MM.1S (cell line): ENCODE data around the gene TMTC1.

Source experiments
- DNase-seq: peaks from one replicate; pipeline ENCODE4 v3.0.0-alpha.2; 2015
- H2AFZ ChIP-seq: fragments of 300-600 bp; sonication (generic); 2 replicates; pipeline ENCODE4 v1.6.0; 2016; ENCODE audit warnings: antibody characterized with exemption, low read length
- H3F3A ChIP-seq: fragments of 300-600 bp; sonication (generic); 2 replicates; pipeline ENCODE4 v1.6.1; 2016; ENCODE audit warnings: mild to moderate bottlenecking, antibody characterized with exemption, low read length, moderate library complexity, mixed read lengths; ENCODE audit not compliant: insufficient read depth
- H3K27ac ChIP-seq: fragments of 300-600 bp; sonication (generic); 2 replicates; pipeline ENCODE4 v1.5.1; 2016; ENCODE audit warnings: mild to moderate bottlenecking, low read length
- H3K27me3 ChIP-seq: fragments of 300-600 bp; sonication (generic); replicated peaks from 2 replicates; pipeline ENCODE4 v1.6.0; 2016; ENCODE audit warnings: low read length; ENCODE audit not compliant: insufficient read depth
- H3K36me3 ChIP-seq: fragments of 300-600 bp; sonication (generic); replicated peaks from 2 replicates; pipeline ENCODE4 v1.6.1; 2016; ENCODE audit warnings: mild to moderate bottlenecking, low read length, mixed read lengths; ENCODE audit not compliant: insufficient read depth
- H3K4me1 ChIP-seq: fragments of 300-600 bp; sonication (generic); 2 replicates; pipeline ENCODE4 v1.6.1; 2016; ENCODE audit warnings: low read length, mixed read lengths
- H3K4me2 ChIP-seq: fragments of 300-600 bp; sonication (generic); 2 replicates; pipeline ENCODE4 v1.6.0; 2016; ENCODE audit warnings: low read depth, low read length
- H3K4me3 ChIP-seq: fragments of 300-600 bp; sonication (generic); 2 replicates; pipeline ENCODE4 v1.5.1; 2016; ENCODE audit warnings: low read length, mixed read lengths
- H3K79me2 ChIP-seq: fragments of 300-600 bp; sonication (generic); 2 replicates; pipeline ENCODE4 v1.6.1; 2016; ENCODE audit warnings: mixed run types, low read length, mixed read lengths
- H3K9ac ChIP-seq: fragments of 300-600 bp; sonication (generic); 2 replicates; pipeline ENCODE4 v1.6.1; 2016; ENCODE audit warnings: low read length, mixed read lengths
- H3K9me2 ChIP-seq: fragments of 300-600 bp; sonication (generic); replicated peaks from 2 replicates; pipeline ENCODE4 v1.6.1; 2016; ENCODE audit warnings: mild to moderate bottlenecking, low read length, mixed read lengths; ENCODE audit not compliant: insufficient read depth
- H3K9me3 ChIP-seq: fragments of 300-600 bp; sonication (generic); replicated peaks from 2 replicates; pipeline ENCODE4 v1.6.1; 2016; ENCODE audit warnings: mild to moderate bottlenecking, low read length, mixed read lengths; ENCODE audit not compliant: insufficient read depth
- H4K20me1 ChIP-seq: fragments of 300-600 bp; sonication (generic); 2 replicates; pipeline ENCODE4 v1.6.1; 2016; ENCODE audit warnings: mild to moderate bottlenecking, low read length, moderate library complexity, mixed read lengths; ENCODE audit not compliant: insufficient read depth
- CTCF ChIP-seq: fragments of 300-600 bp; sonication (generic); IDR thresholded peaks from 2 replicates; pipeline ENCODE4 v1.5.1; 2016; ENCODE audit warnings: antibody characterized with exemption, low read length, mixed read lengths
- EZH2 ChIP-seq: fragments of 300-600 bp; sonication (generic); optimal IDR thresholded peaks from 2 replicates; pipeline ENCODE3; 2017; ENCODE audit warnings: low read depth, mild to moderate bottlenecking, antibody characterized with exemption, low read length, mixed read lengths
- EZH2phosphoT487 ChIP-seq: fragments of 300-600 bp; sonication (generic); IDR thresholded peaks from 2 replicates; pipeline ENCODE4 v1.6.1; 2018; ENCODE audit warnings: antibody characterized with exemption, low read length

The TMTC1 gene

GRCh38 chr12:29533815-29534489, 249.8 kb downstream of the TMTC1 start:
- no peaks in the 10 kb centered on the region for H3F3A ChIP-seq
- no peaks in the 10 kb centered on the region for H3K9me2 ChIP-seq
- H4K20me1 ChIP-seq, result no peaks in the 10 kb centered on the region
- no peaks in the 10 kb centered on the region for H3K9me3 ChIP-seq
- H3K27ac ChIP-seq, result no peak overlapping the region
- no peak overlapping the region for H2AFZ ChIP-seq
- H3K4me3 ChIP-seq, result no peak overlapping the region
- H3K79me2 ChIP-seq, result no peaks in the 10 kb centered on the region
- no peak overlapping the region for H3K9ac ChIP-seq
- peaks cover 6% of the 10 kb centered on the region for H3K4me1 ChIP-seq
- H3K27me3 ChIP-seq, result no peaks in the 10 kb centered on the region
- TF ChIP-seq EZH2phosphoT487 (no peak), EZH2 (no peak), CTCF (no peak)
- H3K36me3 ChIP-seq, result no peaks in the 10 kb centered on the region
- no peak overlapping the region for H3K4me2 ChIP-seq
- peak; percentile 27 for DNase-seq

GRCh38 chr12:29531471-29531870, 252.3 kb downstream of the TMTC1 start:
- no peak overlapping the region for H3K9ac ChIP-seq
- no peaks in the 10 kb centered on the region for H4K20me1 ChIP-seq
- no peaks in the 10 kb centered on the region for H3K27me3 ChIP-seq
- H3K27ac ChIP-seq, result no peak overlapping the region
- H3K4me1 ChIP-seq, result peaks cover 6% of the 10 kb centered on the region
- no peaks in the 10 kb centered on the region for H3K9me3 ChIP-seq
- H3K79me2 ChIP-seq, result no peaks in the 10 kb centered on the region
- H3K4me2 ChIP-seq, result no peak overlapping the region
- H3F3A ChIP-seq, result no peaks in the 10 kb centered on the region
- H2AFZ ChIP-seq, result no peak overlapping the region
- no peak for DNase-seq
- no peaks in the 10 kb centered on the region for H3K36me3 ChIP-seq
- H3K4me3 ChIP-seq, result no peak overlapping the region
- H3K9me2 ChIP-seq, result no peaks in the 10 kb centered on the region
- TF ChIP-seq CTCF (no peak), EZH2phosphoT487 (no peak), EZH2 (no peak)

- peaks cover 6% of the 10 kb centered on the region for H3K4me1 ChIP-seq
- H3K9ac ChIP-seq, result no peak overlapping the region
- no peak overlapping the region for H2AFZ ChIP-seq
- H3K36me3 ChIP-seq, result no peaks in the 10 kb centered on the region
- no peak overlapping the region for H3K27ac ChIP-seq
- H4K20me1 ChIP-seq, result no peaks in the 10 kb centered on the region
- H3K4me2 ChIP-seq, result no peak overlapping the region
- no peaks in the 10 kb centered on the region for H3K9me2 ChIP-seq
- no peak overlapping the region for H3K4me3 ChIP-seq
- H3K79me2 ChIP-seq, result no peaks in the 10 kb centered on the region
- no peak for TF ChIP-seq EZH2phosphoT487
- TF ChIP-seq EZH2, result no peak
- no peak for TF ChIP-seq CTCF
- no peak for DNase-seq
- H3K9me3 ChIP-seq, result no peaks in the 10 kb centered on the region
- no peaks in the 10 kb centered on the region for H3K27me3 ChIP-seq
- no peaks in the 10 kb centered on the region for H3F3A ChIP-seq
Measured at GRCh38 chr12:29530436-29530835, 253.3 kb downstream of the TMTC1 start.
